ENCODE results near the gene SRSF4.

DNA sequence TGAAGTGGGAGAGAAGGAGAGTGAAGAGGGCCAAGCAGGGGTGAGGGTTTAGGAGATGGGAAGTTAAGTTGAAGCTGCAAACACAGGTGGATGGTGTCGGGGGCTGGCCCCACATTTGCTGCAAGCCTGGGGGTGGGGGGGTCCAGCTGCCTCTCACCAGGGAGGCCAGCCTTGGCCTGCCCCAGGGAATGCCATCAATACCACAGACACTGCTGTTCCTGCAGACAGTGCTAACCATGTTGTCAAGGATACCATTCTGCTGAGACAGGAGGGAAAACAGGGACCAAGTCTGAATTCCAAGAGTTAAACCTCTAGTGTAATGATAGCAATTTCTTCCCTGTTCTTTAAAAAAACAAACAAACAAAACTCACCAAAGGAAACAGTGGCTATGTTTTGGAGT is 41.0 kb upstream of the SRSF4 start:
- TF ChIP-seq, protein P1, sequence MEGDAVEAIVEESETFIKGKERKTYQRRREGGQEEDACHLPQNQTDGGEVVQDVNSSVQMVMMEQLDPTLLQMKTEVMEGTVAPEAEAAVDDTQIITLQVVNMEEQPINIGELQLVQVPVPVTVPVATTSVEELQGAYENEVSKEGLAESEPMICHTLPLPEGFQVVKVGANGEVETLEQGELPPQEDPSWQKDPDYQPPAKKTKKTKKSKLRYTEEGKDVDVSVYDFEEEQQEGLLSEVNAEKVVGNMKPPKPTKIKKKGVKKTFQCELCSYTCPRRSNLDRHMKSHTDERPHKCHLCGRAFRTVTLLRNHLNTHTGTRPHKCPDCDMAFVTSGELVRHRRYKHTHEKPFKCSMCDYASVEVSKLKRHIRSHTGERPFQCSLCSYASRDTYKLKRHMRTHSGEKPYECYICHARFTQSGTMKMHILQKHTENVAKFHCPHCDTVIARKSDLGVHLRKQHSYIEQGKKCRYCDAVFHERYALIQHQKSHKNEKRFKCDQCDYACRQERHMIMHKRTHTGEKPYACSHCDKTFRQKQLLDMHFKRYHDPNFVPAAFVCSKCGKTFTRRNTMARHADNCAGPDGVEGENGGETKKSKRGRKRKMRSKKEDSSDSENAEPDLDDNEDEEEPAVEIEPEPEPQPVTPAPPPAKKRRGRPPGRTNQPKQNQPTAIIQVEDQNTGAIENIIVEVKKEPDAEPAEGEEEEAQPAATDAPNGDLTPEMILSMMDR (IDR thresholded peaks at IDR 0.05): no peak
- TF ChIP-seq POLR2A (IDR thresholded peaks at IDR 0.05): no peak

Data from testis (tissue), 2 donors.